Hematopoietic multipotent progenitor cell treated with erythropoietin and hydrocortisone succinate and interleukin-3 and kit ligand, for 8 days (in vitro differentiated cells): ENCODE results near the gene BARX2.
"Not testable (repeated sequence)": the region's sequence is repeated elsewhere in the genome, so short reads cannot be mapped to it uniquely, and the experiment has no call there.

Experiments used
- DNase-seq: peaks from one replicate; pipeline ENCODE4 v3.0.0-alpha.2; 2015

The BARX2 gene

GRCh38 chr11:129375751-129376657 lies at the start of gene BARX2:
BARX2 (plus strand) TSS chr11:129375848; CDS start chr11:129376036, 188 bp downstream.
- peak; percentile 11 for DNase-seq

DNA sequence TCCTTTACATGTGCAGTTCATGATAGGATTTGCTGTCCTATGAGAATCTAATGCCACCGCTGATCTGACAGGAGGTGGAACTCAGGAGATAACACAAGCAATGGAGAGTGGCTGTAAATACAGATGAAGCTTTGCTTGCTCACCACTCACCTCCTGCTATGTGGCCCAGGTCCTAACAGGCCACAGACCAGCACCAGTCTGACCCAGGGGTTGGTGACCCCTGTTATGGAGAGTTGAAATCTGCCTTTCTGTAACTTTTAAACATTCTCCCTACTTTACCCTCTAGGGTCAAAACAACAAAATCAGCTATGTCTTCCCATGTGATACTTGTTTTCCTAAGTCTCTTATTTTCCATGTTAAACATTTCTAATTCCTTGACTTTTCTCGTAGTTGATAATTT lies 48.7 kb upstream of the BARX2 start:
- no peak for DNase-seq

GRCh38 chr11:129327708-129328107 lies 47.9 kb upstream of the BARX2 start:
- not testable (repeated sequence) for DNase-seq

DNA sequence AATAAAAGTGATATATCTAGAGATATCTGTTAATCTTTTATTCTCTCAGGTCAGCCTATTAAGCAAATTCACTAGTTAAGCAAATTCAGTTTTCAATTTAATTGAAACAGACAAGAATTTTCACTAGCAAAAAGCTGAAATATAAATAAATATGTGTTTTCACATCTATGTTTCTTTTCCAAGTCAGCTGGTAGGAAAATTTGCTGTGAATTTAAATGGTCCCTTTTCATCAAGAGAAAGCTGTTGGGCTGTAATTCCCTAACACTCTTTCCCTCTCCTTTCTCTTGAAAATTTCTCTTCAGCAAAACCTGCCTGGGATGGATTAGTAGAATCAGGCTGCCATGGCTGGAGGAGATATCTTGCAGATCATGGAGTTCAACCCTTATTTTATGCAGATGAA lies 46.9 kb upstream of the BARX2 start:
- no peak for DNase-seq

DNA sequence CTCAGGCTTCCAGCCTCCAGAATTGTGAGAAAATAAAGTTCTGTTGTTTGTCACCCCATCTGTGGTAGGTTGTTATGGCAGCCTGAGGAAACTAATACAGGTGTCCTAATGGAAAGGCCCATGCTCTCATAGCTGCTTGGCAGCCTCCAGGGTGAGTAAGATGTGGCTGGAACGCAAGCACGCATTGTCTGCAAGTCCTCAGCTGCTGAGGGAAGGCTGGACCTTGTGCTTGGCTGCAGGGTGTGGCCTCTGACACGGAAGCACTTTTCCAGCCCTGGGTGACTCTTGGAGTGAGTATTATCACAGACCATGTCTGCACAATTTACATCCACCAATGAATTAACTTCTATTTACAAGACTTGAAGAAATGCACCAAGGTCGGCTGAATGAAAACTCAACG lies 44.4 kb upstream of the BARX2 start:
- DNase-seq = no peak

DNA sequence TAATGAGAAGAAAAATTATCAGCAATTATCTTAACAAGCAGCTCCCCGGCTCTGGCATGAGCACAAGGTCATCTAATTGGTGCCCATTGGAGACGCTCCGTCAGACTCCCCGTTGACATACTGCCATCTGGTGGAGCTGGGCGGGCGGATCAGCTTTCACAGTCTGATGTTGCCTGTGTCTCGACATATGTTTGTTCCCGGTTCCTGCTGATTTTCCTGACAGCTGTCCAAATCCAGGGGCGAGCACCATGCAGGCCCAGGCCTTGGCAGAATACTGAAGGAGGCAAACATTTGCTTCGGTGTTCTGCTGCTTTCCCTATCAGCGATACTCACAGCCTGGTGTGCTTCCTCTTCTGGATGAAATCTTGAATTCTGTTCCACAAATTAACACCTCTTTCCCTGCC lies 43.8 kb upstream of the BARX2 start:
- DNase-seq = peak; percentile 73

DNA sequence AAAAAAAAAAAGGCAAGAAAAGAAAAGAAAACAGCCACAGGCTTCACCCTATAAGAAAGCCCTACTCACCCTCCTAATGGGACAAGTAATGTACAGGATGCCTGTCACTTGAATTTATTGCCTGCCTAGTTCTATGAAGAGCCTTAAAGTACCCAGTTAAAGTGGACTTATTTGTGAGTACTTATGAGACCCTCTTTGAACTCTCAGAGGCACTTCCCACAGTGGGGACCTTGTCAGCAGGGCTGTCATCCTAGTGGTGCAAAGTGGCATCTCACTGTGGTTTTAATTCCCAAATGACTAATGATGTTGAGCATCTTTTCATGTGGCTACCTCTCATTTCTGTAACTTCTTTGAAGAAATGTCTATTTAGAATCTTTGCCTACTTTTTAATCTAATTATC lies 41.8 kb upstream of the BARX2 start:
- DNase-seq = no peak

GRCh38 chr11:129344301-129344940 lies 31.2 kb upstream of the BARX2 start:
- not testable (repeated sequence) for DNase-seq

DNA sequence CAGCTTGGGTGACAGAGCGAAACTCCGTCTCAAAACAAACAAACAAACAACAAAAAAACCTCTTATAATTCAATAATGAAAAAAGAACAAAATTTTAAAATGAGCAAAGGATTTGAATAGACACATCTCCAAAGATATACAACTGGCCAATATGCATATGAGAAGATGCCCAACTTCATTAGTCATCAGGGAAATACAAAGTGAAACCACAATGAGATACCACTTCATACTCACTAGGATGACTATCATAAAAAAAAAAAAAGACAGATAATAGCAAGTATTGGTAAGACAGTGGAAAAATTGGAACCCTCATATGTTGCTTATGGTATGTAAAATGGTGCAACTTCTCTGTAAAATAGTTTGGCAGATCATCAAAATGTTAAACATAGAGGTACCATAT lies 28.7 kb upstream of the BARX2 start:
- DNase-seq = no peak

GRCh38 chr11:129348813-129349212 lies 26.8 kb upstream of the BARX2 start:
- DNase-seq = no peak

DNA sequence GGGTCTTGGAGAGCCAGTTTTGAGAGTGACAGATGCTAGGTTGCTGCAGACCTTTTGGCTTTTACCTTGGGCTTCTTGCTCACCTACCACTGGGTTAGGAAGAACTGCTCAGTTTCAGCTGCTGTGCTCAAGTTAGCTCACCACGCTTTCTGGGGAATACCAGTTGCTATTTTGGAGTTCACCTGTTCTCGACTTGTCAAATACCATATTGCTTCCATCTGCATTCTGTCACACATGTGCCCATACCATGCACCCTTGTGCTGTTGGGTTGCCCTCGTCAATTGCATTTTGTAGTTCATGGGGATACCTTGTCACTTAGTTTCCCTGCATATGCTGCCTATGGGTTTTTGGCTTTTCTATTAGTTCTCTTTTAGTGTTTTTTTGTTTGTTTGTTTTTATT lies 23.0 kb upstream of the BARX2 start:
- no peak for DNase-seq

DNA sequence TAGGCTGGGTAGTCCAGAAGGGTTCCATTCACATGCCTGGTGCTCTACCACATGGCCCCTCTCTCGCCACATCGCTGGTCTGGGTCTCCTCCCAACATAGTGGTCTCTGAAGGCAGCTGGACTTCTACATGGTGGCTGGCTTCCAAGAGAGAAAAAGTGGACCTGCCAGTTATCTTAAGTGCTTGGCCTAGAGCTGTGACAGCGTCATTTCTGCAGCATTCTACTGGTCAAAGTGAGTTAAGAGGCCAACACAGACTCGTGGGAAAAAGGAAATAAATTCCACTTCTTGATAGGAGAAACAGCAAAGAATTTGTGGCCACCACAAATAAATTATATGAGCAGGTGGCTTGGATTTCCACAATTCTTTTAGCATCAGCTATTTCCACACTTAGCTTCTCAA lies 21.0 kb upstream of the BARX2 start:
- DNase-seq = no peak

DNA sequence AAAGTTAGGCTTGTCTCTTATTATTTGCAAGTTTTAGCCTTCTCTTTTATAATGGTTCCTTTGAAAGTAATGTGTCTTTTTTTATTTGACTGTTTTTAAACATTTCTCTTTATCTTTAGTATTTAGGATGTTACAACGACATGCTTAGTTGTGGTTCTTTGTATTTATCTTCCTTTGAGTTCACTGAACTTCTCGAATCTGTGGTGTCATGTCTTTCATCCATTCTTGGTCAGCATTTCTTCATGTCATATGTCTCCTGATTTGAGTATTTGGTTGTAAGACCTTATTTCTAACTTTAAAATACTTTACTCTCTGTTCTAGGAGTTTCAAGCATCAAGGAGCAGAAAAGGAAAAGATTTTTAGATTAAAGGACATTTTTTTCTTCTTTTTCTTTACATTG lies 15.9 kb upstream of the BARX2 start:
- no peak for DNase-seq

DNA sequence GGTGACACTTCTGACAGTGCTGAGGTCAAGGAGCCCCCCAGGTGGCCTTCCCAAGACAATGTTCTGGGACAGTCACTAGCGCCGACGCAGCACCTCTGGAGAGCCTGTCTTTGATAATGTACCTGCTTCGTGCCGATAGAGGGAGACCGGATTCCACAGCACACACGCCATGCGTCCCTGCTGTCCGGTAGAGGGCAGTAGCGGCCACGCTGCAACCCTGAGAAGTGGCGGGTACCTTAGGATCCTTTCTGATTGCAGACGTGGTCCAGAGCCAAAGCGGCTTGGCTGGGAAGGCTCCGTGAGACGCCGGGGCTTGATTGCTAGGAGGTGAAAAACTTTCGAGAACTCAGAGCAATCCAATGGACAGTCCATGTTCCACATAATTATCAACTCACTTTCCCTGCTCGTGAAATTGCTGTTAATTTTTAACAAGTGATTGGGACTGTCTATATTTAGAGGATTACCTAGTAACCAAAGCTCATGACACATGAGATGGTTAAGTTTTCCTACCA lies 11.4 kb upstream of the BARX2 start:
- DNase-seq = peak; percentile 80

GRCh38 chr11:129365816-129366215 lies 9.8 kb upstream of the BARX2 start:
- DNase-seq = no peak

DNA sequence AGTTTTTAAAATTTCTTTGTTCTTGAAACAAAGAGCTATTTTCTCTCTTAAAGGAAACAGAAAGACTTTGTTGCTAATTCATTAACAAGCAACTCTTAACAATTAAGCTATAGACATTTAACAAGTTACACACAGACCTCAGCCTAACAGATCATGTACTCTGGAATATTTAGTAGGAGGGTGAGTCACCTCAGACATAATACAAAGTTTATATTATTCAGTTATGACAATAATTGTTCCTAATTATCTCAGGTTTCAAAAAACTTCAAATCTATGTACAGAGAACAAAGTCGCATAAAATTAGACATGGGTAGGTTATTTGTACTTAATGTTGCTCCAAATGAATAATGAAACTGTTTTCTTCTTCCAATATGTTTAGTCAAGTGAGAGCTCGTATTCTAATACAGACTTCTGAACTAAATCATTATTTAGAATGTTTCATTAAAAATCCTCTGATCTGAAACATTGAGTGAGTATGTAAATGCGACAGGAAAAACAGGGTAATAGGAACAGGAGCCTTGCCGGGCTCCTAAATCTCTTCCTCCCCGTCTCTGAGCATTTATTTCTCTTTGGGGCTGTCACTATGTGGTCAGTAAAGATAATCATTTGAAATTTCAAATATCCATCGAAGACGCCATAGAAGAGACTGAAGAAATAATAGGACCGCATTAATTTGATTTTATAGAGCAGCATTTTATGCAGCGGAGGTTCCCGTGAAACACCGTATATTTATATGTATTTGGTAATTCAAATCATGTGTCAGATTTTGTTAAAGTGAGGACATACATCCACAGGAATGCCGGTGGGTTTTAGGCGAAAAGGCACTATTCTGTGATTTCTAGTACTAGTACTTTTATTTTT lies 8.7 kb upstream of the BARX2 start:
- no peak for DNase-seq

GRCh38 chr11:129368889-129369672 lies 6.6 kb upstream of the BARX2 start:
- DNase-seq = no peak

DNA sequence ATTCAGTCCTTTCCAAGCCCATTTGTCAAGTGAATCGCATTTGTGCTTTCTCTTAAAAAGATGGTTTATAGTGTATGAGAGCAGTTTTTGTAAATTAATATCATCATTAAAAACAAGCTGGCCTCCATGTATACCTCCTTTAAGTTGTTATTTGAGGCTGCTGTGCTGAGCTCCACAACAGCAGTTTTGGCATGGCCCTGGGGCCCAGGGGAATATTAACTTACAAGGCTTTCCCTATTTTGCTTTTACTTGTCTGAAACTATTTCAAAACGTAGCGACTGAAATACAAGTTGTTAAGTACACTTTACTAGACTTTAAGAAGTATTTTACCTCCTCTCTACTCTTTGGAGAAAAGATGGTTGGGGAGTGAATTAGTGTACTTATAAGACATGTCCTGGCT lies 4.9 kb upstream of the BARX2 start:
- DNase-seq = no peak

DNA sequence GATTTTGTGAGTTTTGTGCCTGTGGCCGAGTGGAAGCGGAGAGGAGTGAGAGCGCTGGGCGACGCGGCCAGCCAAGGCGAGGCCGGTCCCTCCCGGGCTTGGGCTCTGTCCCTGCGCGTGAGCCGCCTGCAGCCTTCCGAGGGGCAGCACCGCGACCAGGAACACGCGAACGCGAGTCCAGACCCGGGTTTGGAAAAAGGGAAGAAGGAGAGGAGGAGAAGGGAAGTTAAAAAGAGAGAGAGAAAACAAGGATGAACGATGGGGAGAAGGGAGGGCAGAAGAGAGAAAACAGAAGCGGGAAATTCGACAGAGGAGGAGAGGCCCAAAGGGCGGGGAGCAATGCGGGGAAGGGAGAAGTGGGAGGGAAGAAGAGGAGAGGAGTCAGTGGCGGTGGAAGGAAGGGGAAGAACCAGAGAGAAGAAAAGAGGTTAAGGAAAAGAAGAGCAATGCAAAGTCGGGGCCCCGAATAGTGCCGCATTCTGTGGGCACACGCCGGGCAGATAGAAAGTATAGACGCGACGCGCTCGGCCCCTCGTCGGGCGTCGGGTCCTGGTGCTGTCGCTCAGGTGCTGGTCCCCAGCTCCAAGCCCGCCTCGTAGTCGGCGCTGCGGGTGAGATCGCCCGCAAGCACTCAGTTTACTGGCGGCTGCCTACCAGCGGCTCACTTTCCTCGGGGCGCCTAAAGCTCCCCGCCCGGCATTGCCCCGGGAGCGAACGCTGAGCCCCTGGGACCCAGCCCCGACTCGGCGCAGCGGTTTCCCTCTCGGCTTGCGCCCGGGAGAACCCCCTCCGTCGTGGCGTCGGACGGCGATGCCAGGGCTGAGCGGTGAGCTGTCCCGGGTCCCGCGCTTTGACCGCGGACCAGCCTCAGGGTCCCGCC lies 2.8 kb upstream of the BARX2 start:
- no peak for DNase-seq

DNA sequence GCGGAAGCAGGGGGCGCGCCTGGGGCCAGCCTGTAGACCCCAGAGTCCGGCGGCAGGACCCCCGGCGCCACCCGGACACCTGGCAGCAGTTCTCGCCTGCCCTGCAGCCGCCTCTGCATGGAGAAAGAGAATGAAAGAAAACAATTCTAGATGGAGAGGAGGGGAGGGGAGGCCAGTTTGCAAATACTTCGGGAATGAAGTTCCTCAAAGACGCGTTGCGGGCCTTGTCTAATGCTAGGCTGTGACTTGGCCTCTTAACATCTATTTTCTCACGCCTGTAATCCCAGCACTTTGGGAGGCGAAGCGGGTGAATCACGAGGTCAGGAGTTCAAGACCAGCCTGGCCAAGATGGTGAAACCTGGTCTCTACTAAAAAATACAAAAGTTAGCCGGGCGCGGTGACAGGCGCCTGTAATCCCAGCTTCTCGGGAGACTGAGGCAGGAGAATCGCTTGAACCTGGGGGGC lies 2.1 kb upstream of the BARX2 start:
- DNase-seq = no peak
